NCI-H69 (cell line): Measurements from ENCODE around the gene SUMO3.
A peak's percentile ranks its signal among the peaks of the same experiment; 100 is the strongest.

Source experiments
- DNase-seq: peaks from one replicate; lab custom pipeline; 2025; lab: John Stamatoyannopoulos, UW

The SUMO3 gene

GRCh38 chr21:44778499-44778911 is 39.4 kb downstream of the SUMO3 start:
- DNase-seq: no peak

DNA sequence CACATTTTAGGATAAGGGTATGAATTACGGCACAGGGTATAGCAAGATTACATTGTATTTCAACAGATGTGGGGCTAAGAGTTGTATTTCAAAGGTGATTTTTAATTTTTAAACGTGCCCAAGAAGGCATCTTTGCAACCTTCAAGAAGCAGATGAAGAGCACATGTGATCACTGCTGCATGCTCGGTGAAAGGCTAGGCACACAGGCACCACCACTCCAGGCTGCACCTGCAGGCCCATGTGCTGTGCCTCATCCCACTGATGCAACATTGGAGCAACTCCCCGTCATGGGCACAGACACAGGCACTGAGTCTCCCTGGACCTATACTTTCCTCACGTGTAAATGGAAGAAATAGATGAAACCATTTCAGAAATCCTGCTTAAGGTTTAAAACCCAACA is 39.8 kb downstream of the SUMO3 start:
- peak; percentile 25 for DNase-seq

DNA sequence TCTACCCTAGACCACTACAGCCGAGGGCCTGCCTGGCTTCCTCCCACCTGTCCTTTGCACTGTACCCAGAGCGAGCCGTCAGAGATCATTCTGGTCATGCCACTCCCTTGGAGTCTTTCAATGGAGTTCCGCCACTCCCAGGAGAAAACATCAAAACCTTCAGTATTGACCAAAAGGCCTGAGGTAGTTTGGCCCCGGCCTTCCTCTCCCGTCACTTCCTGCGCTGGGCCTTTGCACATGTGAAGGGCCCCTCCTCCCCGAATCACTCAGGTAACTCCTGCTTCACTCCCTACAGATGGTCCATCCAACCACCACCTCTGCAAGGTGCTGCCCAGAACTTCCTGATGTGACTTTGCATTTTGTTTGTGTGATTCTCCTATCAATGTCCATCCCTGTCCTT is 42.9 kb downstream of the SUMO3 start:
- DNase-seq: no peak

GRCh38 chr21:44773291-44773932 is 44.5 kb downstream of the SUMO3 start:
- peak; percentile 100 for DNase-seq

GRCh38 chr21:44771896-44772525 is 45.9 kb downstream of the SUMO3 start:
- DNase-seq: no peak

DNA sequence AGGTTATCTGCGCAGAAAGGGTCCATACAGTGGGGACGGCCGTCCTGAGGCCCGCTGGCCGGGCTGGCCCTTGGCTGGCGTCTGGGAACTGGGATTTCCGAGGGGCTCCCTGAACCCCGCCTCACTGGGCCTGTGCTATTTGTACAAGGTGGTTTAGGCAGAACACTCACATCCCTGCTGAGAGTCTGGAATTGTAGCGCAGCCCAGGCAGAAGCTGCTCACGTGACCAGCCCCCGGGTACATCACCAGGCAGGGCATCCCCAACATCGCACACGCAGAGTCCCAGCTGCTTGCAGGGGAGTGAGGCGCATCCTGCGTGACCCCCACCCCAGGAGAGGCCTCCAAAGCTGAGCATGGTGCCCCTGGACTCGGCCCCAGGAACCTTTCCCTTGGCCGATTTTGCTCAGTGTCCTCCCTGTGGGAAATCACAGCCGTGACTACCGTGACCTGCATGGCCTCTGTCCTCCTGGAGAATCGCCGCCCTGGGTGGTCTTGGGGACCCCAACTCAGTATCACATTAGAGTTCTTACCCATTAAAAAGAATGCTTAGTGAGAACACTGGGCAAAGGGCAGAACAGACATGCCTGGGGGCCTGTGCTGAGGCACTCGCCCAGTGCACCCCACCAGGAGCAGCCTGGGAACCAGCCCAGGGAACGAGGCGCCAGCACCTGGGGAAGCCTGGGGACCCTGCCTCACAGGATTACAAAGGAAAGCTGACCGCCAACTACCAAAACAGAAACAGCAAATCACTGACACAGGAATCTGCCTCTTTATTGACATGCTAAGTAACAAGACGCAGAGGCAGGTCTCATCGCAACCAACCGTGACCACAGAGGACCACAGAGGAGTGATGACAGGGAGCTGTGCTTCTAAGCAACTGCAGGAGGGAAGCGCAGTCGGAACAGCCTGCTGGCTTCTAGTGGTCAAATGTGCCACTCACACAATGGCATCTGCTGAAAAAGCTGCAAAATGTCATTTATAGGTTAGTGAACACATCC is 49.7 kb downstream of the SUMO3 start:
- no peak for DNase-seq

DNA sequence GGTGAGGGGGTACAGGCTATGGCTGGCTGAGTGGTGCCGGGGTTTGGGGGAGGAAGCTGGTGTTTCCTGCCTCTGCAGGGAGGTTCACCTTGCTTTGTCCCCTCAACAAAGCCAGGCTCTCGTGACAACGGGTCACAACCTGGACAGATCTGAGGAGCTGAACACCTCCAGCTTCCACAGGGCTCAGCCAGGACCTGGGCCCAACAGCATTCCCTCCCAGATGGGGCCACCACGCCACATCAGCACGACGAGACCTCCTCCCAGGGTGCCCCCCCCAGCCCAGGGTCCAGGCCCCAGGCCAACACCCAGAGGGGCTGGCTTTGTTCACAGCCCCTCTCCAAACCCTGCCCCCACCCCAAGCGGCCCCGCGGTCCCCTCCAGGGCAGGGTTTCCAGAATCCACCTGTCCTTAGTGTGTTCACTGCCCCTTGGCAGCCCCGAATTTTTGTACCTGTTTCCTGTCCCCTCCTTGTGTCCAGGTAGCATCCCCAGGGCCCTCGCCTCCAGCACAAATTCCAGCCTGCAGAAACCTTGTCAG is 51.0 kb downstream of the SUMO3 start:
- DNase-seq: no peak

DNA sequence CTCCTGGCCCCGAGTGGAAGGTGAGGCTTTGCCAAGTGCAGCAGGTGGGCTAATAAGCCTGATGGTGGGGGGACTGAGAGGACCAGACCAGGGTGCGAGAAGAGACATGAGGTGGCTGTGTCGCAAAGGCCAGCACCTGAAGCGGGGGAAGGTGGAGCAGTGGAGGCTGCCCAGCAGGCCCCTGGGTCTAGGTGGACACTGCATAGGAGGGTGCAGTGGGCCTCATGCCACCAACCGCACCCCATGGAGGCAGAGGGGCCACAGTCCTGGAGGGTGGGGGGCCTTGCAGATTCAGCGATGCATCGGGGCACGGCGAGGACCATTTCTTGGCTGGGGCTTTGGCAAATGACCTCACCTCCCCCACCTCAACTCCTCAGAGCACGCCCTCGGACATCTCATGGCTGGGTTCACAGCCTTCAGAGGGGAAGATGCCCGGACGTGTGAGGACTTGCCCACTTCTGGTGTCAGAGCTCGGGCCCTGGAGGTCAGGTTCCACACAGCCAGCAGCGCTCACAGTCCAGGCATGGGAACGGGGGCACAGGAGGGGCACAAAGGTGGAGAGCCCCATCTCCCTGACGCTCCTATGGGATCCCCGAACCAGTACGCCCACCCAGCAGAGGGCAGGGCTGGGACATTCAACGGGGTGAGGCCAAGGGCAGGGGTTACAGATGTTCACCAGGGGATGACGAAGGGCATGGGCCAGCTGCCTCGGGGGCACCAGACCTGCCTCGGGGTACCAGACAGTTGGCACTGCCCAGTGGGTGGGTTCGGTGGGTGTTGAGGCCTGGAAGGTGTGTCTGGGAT is 51.6 kb downstream of the SUMO3 start:
- no peak for DNase-seq

DNA sequence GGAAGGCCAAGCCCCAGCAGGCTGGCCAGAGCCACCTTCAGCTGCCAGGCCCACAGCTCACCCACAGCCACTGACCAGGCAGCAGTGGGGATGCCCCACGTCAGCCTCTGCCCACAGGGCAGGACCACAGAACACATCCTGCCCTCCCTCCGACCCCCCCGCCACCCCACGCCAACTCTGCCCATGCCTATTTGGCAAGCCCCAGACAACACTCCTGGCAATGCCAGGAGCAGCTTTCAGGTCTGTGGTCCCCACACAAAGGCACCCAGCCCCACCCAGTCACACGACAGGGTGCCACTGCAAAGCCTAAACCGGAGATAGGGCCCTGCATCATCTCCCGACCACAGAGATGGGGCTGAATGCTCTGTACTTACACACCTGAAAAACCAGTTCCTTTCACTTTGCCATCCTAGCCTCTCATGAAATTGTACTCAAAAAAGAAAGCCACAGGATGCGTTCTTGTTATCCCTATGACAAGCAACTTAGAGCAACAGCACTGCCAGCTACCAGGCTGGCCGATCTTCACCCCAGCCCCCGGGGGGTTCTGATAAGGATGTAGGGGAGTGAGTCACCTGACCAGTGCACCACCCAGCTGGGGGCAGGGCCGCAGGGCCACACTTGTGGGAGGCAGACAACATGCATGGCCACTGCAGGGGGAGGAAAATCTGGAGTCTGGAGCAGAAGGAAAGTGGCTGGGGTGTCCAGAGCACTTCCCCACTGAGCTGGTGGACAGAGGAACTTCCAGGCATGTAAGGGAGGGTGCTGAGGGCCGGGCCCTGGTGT is 52.4 kb downstream of the SUMO3 start:
- DNase-seq: peak; percentile 44

- peak; percentile 25 for DNase-seq
These were observed 53.3 kb downstream of the SUMO3 start for GRCh38 chr21:44764319-44765230.

GRCh38 chr21:44763451-44764318 is 54.2 kb downstream of the SUMO3 start:
- DNase-seq: no peak

- no peak for DNase-seq
These were observed 54.8 kb downstream of the SUMO3 start for GRCh38 chr21:44763050-44763378.

DNA sequence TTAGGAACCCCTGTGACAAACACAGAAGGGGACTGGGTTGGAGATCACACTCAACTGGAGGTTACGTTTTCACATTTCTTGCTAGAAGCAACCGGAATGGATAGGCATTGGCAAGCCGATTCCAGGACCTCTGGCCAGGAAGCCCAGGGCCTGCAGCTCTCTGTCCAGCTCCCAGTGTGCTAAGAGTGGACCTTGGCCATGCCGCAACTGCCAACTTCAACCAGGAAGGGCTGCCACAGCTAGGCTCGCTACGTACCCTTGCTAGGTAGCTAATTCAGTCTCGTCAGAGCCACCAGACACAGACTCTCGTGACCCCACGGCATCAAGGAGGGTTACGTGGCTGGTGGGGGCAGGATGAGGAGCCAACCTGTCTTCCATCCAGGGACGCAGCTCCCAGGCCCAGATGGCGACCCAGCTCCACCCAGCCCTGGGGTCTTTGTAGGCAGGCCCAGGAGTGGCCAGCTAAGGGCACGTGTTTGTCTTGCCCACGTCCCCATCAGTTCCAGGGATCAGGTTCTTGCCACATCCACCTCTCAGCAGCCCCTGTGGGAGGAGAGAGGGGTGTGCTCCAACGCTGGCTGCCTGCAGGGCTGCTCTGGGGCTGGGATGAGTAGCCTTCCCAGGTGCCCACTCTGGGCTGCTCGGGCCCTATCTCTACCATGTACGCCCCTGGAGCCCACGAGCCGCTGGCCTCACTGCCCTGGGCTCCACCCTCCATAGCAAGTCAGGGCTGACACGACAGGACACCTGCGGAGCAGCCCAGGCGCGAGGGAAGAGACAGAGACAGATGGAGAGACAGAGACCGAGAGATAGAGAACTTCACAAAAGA is 55.4 kb downstream of the SUMO3 start:
- DNase-seq: peak; percentile 38

- DNase-seq: peak; percentile 67
These were observed 56.1 kb downstream of the SUMO3 start for GRCh38 chr21:44761747-44762208.

GRCh38 chr21:44761011-44761729 is 56.7 kb downstream of the SUMO3 start:
- peak; percentile 88 for DNase-seq

DNA sequence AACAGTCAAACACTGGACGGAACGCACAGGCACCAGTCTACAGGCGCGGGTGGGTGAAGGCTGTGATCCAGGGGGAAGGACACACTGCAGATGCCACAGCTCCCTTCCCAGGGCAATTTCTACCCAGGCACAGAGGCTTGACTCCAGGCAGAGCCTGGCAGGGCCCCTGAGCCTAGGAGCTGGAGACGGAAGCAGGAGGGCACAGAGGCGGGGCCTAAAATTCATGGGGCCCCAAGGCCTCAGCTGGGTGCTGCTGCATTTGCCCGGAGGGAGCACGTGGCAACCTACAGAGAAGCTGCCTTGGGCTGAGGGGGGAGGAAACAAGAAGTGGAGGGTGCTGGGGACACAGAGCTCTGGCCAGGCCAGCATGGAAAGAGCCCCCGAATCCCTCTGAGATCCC is 57.5 kb downstream of the SUMO3 start:
- DNase-seq: no peak

DNA sequence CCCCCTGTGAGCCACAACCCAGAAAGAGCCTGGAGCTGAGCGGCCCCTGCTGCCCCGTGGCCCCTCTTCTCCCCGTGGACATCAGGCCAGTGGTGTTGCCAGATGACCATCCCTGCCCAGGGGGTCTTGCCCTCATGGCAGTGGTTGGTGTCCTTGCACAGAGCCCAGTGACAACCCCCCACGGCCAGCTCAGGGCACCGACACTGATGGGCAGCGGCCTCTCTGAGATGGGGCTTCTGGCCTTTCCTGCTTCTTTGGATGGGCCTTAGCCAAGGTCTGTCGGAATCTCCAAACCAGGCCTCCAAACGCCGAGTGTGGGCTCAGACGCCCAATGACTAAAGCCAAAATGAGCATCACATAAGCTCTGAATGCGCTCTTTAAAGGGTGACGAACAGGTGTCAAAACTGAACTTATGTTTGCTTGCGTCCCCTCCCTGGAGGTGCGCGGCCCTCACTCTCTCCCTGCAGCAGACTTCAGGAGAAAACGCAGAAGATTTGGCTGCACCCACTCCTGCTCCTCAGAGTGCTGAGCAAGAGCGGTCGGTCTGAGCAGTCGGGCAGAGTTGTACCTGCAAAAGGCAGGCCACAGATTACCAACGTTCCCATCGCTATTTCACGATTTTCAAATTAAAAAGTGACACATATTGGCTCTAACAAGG is 58.1 kb downstream of the SUMO3 start:
- no peak for DNase-seq
